ENCODE measurements around the gene REV3L. TPM values are rescaled to one million over a fixed set of nuclear protein-coding genes. Genes with fewer than 3 reads are reported as not detected.

REV3L gene
- total and polyA plus RNA-seq, 2 of the 13 experiments (the other 11 are each of a cell fraction or from before 2014, with no cell fraction given): 12.8 to 31.3 TPM

DNA sequence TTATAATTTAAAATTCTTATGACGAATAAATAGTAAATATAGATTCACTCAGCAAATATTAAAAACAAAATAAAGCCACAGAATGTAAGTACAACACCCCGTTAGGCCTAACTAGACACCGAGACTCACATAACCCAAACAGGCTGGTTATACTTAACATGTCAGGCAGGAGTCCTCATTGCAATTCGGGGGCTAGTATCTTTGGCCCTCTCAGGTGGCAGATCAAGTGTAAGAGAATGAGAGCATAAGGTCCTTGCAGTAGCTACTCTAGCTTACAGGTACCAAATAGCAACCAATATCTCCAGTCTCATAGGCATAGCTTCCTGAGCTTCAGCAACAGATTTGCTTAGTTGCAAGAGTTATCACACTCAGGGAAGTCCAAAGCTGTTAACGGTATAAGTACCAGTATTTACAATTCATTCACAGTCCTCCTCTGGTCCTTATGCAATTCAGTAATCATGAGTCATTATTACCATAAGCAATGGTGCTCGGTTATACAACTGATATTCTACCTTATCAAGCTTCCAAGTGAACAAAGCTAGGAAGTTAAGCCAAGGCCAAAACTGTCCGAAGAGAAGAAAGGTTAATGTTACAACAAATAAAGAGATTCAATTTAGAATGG lies 20.1 kb downstream of the REV3L start:
- WGBS (ENCODE audit: low lambda C conversion rate): 85% methylated on average over 7 of the region's 7 CpGs
- peak; percentile 63 for ATAC-seq
- CTCF ChIA-PET (ENCODE audit: low intra/inter-chr PET ratio, low total read pairs): no interaction called here
- no peak for FAIRE-seq
- 0 out of 2 replicates have a peak, but pooled peaks cover 5% of the 10 kb centered on the region for H4K20me1 ChIP-seq (ENCODE audit: insufficient read depth, low read length)
- H2AFZ ChIP-seq (ENCODE audit: low read length): no peak overlapping the region
- H3K9me3 ChIP-seq (ENCODE audit: low read length): peaks cover 17% of the 10 kb centered on the region
- H3K27me3 ChIP-seq (ENCODE audit: control insufficient read depth in 1 of 2, insufficient read depth in 2 of 2, low read length in 2 of 2): no peaks in the 10 kb centered on the region
- peak; percentile 59 for DNase-seq (ENCODE audit: low spot score)
- no peak overlapping the region for H3K4me2 ChIP-seq (ENCODE audit: low read depth, low read length)
- no peak overlapping the region for H3K4me3 ChIP-seq (replicated peaks in 1 of 3; ENCODE audit: insufficient read depth in 1 of 3, low read depth in 2 of 3, low read length in 3 of 3)
- H3K4me1 ChIP-seq (ENCODE audit: insufficient read depth, low read length): peaks cover 33% of the 10 kb centered on the region
- in situ Hi-C loops (cut with HindIII; ENCODE audit: extremely low pct_ligation_motif_present, low pct_unique_long_range_greater_than_20kb) (no loop called here), intact Hi-C loops (cut with micrococcal nuclease; ENCODE audit: unreplicated experiment) (loop anchor here (5.0 kb wide), 1 partner anchor 41 kb away; no protein-coding TSS in a partner anchor)
- H3K36me3 ChIP-seq (replicated peaks in 1 of 2; ENCODE audit: control insufficient read depth in 1 of 2, insufficient read depth in 2 of 2, low read length in 2 of 2): peaks cover 4 to 9% of the 10 kb centered on the region in 2 experiments
- POLR2A ChIA-PET: interaction anchor here (0.9 to 1.1 kb wide), 3 partner anchors 20 to 170 kb away, joined by 3 read pairs; partner anchors contain the start of gene REV3L
- peak overlapping the region; percentile 5 for H3K27ac ChIP-seq (ENCODE audit: extremely low read length, insufficient read depth, low read length)
- H3K79me2 ChIP-seq (ENCODE audit: insufficient read depth, low read length): peaks cover 76% of the 10 kb centered on the region
- no TSS peak for BruUV-seq (replicated peaks)
- no peak overlapping the region; the same call in 1 of the 2 replicates for H3K9ac ChIP-seq (ENCODE audit: insufficient read depth, low read depth, low read length)
- TF ChIP-seq, protein P1, sequence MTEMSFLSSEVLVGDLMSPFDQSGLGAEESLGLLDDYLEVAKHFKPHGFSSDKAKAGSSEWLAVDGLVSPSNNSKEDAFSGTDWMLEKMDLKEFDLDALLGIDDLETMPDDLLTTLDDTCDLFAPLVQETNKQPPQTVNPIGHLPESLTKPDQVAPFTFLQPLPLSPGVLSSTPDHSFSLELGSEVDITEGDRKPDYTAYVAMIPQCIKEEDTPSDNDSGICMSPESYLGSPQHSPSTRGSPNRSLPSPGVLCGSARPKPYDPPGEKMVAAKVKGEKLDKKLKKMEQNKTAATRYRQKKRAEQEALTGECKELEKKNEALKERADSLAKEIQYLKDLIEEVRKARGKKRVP (CRISPR knock-in tag; IDR thresholded peaks at IDR 0.05): peak in 1 of 2 experiments; percentile 38; a peak in 2 of 4 replicates
- TF ChIP-seq ZNF598 (CRISPR knock-in tag; IDR thresholded peaks at IDR 0.05; ENCODE audit: borderline replicate concordance): no peak
- TF ChIP-seq TBX3 (IDR thresholded peaks at IDR 0.05; ENCODE audit: borderline replicate concordance): 0 out of 2 replicates have a peak, but pooled peaks have one; percentile 44
- peak; percentile 52 for TF ChIP-seq ZBTB33 (CRISPR knock-in tag; IDR thresholded peaks at IDR 0.05)
- TF ChIP-seq, protein P2, sequence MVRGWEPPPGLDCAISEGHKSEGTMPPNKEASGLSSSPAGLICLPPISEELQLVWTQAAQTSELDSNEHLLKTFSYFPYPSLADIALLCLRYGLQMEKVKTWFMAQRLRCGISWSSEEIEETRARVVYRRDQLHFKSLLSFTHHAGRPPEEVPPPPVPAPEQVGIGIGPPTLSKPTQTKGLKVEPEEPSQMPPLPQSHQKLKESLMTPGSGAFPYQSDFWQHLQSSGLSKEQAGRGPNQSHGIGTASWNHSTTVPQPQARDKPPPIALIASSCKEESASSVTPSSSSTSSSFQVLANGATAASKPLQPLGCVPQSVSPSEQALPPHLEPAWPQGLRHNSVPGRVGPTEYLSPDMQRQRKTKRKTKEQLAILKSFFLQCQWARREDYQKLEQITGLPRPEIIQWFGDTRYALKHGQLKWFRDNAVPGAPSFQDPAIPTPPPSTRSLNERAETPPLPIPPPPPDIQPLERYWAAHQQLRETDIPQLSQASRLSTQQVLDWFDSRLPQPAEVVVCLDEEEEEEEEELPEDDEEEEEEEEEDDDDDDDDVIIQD (CRISPR knock-in tag; IDR thresholded peaks at IDR 0.05; ENCODE audit: low read depth): peak; percentile 92; the same call in 1 of the 2 replicates
- TF ChIP-seq ZNF737 (CRISPR knock-in tag; IDR thresholded peaks at IDR 0.05; ENCODE audit: borderline replicate concordance): no peak
- TF ChIP-seq ZNF546 (CRISPR knock-in tag; conservative IDR thresholded peaks at IDR 0.05): no peak
- no peak for TF ChIP-seq MLLT10 (CRISPR knock-in tag; IDR thresholded peaks at IDR 0.05)
- TF ChIP-seq TEAD3 (CRISPR knock-in tag; optimal IDR thresholded peaks at IDR 0.05; ENCODE audit: borderline replicate concordance): no peak
- peak; percentile 86; the same call in 1 of the 2 replicates for TF ChIP-seq ATM (IDR thresholded peaks at IDR 0.05; ENCODE audit: borderline replicate concordance)
- no peak for TF ChIP-seq ARNTL (CRISPR knock-in tag; IDR thresholded peaks at IDR 0.05)
- TF ChIP-seq, protein P3, sequence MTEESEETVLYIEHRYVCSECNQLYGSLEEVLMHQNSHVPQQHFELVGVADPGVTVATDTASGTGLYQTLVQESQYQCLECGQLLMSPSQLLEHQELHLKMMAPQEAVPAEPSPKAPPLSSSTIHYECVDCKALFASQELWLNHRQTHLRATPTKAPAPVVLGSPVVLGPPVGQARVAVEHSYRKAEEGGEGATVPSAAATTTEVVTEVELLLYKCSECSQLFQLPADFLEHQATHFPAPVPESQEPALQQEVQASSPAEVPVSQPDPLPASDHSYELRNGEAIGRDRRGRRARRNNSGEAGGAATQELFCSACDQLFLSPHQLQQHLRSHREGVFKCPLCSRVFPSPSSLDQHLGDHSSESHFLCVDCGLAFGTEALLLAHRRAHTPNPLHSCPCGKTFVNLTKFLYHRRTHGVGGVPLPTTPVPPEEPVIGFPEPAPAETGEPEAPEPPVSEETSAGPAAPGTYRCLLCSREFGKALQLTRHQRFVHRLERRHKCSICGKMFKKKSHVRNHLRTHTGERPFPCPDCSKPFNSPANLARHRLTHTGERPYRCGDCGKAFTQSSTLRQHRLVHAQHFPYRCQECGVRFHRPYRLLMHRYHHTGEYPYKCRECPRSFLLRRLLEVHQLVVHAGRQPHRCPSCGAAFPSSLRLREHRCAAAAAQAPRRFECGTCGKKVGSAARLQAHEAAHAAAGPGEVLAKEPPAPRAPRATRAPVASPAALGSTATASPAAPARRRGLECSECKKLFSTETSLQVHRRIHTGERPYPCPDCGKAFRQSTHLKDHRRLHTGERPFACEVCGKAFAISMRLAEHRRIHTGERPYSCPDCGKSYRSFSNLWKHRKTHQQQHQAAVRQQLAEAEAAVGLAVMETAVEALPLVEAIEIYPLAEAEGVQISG (CRISPR knock-in tag; IDR thresholded peaks at IDR 0.05): no peak
- TF ChIP-seq MAFK (conservative IDR thresholded peaks at IDR 0.05 in 1 of 2, IDR thresholded peaks at IDR 0.05 in 1 of 2; ENCODE audit: low read length in 2 of 2): 0 out of 4 replicates have a peak, but pooled peaks of 1 of the 2 experiments have one; percentile 13
- TF ChIP-seq MEF2D (CRISPR knock-in tag; IDR thresholded peaks at IDR 0.05): no peak
- TF ChIP-seq SCMH1 (CRISPR knock-in tag; IDR thresholded peaks at IDR 0.05; ENCODE audit: borderline replicate concordance): no peak
- TF ChIP-seq CEBPB (IDR thresholded peaks at IDR 0.05; ENCODE audit: borderline replicate concordance, low read depth, low read length): peak; percentile 61; the same call in 1 of the 2 replicates
- TF ChIP-seq HMG20A (CRISPR knock-in tag; IDR thresholded peaks at IDR 0.05; ENCODE audit: borderline replicate concordance): peak; percentile 46; the same call in 1 of the 2 replicates

Measured in HepG2 (cell line).